ENCODE results near the gene SLC25A24.
"Not testable (repeated sequence)": the region's sequence is repeated elsewhere in the genome, so short reads cannot be mapped to it uniquely, and the experiment has no call there.

DNA sequence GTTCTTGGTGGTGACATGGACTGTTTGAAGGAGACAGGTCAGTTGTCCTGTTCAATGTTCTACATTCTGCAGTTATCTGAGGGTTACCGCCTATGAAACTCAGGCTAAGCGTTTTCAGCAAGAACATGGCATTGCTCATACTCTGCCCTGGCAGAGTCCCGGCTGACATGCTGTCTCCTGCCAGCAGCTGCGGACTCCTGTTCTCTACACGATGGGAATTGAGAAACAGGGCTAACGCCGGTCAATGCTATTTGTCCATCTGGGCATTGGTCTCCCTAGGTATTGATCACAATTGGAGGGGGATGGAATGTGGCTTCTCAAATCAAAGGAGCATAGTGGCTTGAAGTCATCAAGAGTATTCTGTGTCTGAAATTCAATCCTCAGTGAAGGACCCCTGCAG is 23.1 kb upstream of the SLC25A24 start:
- TF ChIP-seq POLR2A (IDR thresholded peaks at IDR 0.05; ENCODE audit: low read length); GATA1 (IDR thresholded peaks at IDR 0.05; ENCODE audit: low read depth, low read length): not testable (repeated sequence)

Data from erythroblast (primary cell).